Measurements from ENCODE around the gene NAB2.
A peak's percentile ranks its signal among the peaks of the same experiment; 100 is the strongest.

The NAB2 gene

DNA sequence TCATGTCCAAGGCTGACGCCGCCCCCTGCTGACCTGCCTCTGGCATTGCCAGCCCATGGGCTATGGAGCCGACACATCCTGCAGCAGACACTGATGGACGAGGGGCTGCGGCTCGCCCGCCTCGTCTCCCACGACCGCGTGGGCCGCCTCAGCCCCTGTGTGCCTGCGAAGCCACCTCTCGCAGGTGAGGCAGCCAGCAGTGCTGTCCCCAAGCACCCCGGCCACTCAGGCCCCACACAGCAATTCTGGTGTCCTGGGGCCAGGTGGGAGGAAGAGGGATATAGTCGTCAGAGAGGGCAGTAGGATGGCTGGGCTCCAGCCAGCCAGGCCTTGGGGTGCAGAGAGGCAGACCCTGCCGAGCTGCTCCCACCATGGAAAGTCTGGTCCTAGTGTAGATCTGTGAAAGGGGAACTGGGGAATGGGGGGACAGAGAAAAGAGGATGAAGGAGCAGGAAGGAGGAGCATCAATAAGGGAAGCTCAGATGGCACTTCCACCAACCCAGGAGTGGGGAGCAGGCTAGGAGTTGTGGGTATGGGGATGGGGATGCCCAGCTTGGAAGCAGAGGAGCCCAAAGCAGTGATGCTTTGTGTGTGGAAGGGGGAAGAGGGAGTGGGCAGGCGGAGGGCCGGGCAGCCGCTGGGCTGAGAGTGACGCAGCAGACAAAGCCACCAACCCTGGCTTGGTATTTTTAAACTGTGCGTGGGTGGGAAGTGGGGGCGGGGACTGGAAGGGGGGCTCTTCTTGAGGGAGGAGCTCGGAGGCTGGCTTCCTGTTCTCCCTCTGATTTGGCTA lies 4.7 kb downstream of the NAB2 start:
- no peak overlapping the region for H3K4ac ChIP-seq (ENCODE audit: low read depth, low read length)

DNA sequence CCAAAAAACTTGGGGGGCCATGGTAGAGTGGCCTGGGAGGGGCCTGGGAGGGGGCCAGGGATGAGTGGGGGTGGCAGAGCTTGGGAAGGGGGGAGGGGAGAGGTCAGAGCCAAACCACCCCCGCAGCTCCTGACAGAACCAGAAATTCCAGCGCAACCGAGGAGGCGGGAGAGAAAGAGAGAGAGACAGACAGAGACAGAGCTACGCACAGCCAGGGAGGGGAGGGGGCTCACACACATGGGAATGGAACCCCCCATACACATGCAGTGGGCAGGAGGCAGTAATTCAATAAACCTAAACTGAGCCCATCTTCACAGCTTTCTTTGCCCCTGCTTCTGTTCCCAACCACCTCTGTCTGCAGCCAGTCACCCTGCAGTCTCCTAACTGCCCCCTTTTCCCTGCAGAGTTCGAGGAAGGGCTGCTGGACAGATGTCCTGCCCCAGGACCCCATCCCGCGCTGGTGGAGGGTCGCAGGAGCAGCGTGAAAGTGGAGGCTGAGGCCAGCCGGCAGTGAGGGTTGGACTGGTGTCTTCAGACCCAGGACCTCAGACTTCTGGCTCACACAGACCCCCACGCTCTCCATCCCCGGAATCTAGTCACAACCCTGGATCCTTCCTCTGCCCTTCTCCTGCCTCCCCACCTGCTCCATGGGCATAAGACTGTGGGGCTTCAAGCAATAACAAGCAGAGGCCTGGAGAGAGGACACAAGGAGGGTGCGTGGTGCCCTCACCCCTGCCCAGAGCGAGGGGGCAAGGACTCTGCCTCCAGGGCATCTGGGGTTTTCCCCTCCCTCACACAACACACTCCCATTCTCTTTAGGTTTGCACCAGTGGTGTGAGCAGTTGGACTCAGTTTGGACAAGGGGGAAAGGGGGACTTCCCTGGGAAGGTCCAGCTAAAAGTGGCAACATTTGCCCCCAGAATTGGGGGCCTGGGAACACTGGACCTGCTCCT lies 5.6 kb downstream of the NAB2 start:
- H3K18ac ChIP-seq (ENCODE audit: low read length) = peak overlapping the region; percentile 28
- no peak overlapping the region for H3K4me3 ChIP-seq (ENCODE audit: low read length)
- peak overlapping the region; percentile 17 for H3K4me2 ChIP-seq (ENCODE audit: low read length)
- no peak overlapping the region for H2BK120ac ChIP-seq (ENCODE audit: low read depth, low read length)
- H3K56ac ChIP-seq (ENCODE audit: low read length) = peak overlapping the region; percentile 88
- peaks cover 12% of the 10 kb centered on the region for H3K36me3 ChIP-seq (ENCODE audit: control insufficient read depth, insufficient read depth, low read length)
- H4K5ac ChIP-seq (ENCODE audit: low read length) = no peak overlapping the region
- peak overlapping the region; percentile 76 for H2AK5ac ChIP-seq (ENCODE audit: low read length)
- H4K8ac ChIP-seq (ENCODE audit: low read depth, low read length) = no peak overlapping the region
- peaks cover 7% of the 10 kb centered on the region for H3K4me1 ChIP-seq (ENCODE audit: control insufficient read depth, low read depth, low read length)
- peaks cover 5% of the 10 kb centered on the region for H3K79me1 ChIP-seq (ENCODE audit: low read length)
- H2BK5ac ChIP-seq (ENCODE audit: low read length) = no peak overlapping the region
- DNase-seq = no peak
- peaks cover 7% of the 10 kb centered on the region for H3K79me2 ChIP-seq (ENCODE audit: control insufficient read depth, insufficient read depth, low read length)
- WGBS (ENCODE audit: extremely low coverage, insufficient coverage, low lambda C conversion rate) = no CpG with 5 or more reads among the region's 15 CpGs
- H2BK15ac ChIP-seq (replicated peaks; ENCODE audit: low read depth) = no peak overlapping the region
- no peaks in the 10 kb centered on the region for H3K27me3 ChIP-seq (ENCODE audit: insufficient read depth, low read length, poor library complexity)
- H3K23ac ChIP-seq (ENCODE audit: low read length) = peak overlapping the region; percentile 84
- H3K9ac ChIP-seq (ENCODE audit: low read length) = peak overlapping the region; percentile 64
- no peak overlapping the region for H3K4ac ChIP-seq (ENCODE audit: low read depth, low read length)
- no peak overlapping the region for H3K27ac ChIP-seq (ENCODE audit: low read depth, low read length)

More for the DNA sequence above, 4.7 kb downstream of the NAB2 start:
- H3K27me3 ChIP-seq (ENCODE audit: insufficient read depth, low read length, poor library complexity) = no peaks in the 10 kb centered on the region
- H2BK120ac ChIP-seq (ENCODE audit: low read depth, low read length) = no peak overlapping the region
- H2AK5ac ChIP-seq (ENCODE audit: low read length) = peak overlapping the region; percentile 79
- peak; percentile 75 for DNase-seq
- H3K4me2 ChIP-seq (ENCODE audit: low read length) = no peak overlapping the region
- H3K4me3 ChIP-seq (ENCODE audit: low read length) = no peak overlapping the region
- H4K8ac ChIP-seq (ENCODE audit: low read depth, low read length) = no peak overlapping the region
- peak overlapping the region; percentile 28 for H3K18ac ChIP-seq (ENCODE audit: low read length)
- H3K9ac ChIP-seq (ENCODE audit: low read length) = peak overlapping the region; percentile 61
- no peak overlapping the region for H2BK15ac ChIP-seq (replicated peaks; ENCODE audit: low read depth)
- peaks cover 7% of the 10 kb centered on the region for H3K4me1 ChIP-seq (ENCODE audit: control insufficient read depth, low read depth, low read length)
- H3K79me2 ChIP-seq (ENCODE audit: control insufficient read depth, insufficient read depth, low read length) = peaks cover 8% of the 10 kb centered on the region
- H3K23ac ChIP-seq (ENCODE audit: low read length) = peak overlapping the region; percentile 31
- peak overlapping the region; percentile 9 for H2BK5ac ChIP-seq (ENCODE audit: low read length)
- no peak overlapping the region for H4K5ac ChIP-seq (ENCODE audit: low read length)
- no CpG with 5 or more reads among the region's 24 CpGs for whole genome bisulfite sequencing (ENCODE audit: extremely low coverage, insufficient coverage, low lambda C conversion rate)
- peak overlapping the region; percentile 71 for H3K56ac ChIP-seq (ENCODE audit: low read length)
- H3K79me1 ChIP-seq (ENCODE audit: low read length) = peaks cover 6% of the 10 kb centered on the region
- peaks cover 11% of the 10 kb centered on the region for H3K36me3 ChIP-seq (ENCODE audit: control insufficient read depth, insufficient read depth, low read length)
- H3K27ac ChIP-seq (ENCODE audit: low read depth, low read length) = peak overlapping the region; percentile 35

- H4K5ac ChIP-seq (ENCODE audit: low read length) = no peak overlapping the region
- H2AK5ac ChIP-seq (ENCODE audit: low read length) = no peak overlapping the region
- H3K18ac ChIP-seq (ENCODE audit: low read length) = no peak overlapping the region
- H3K4ac ChIP-seq (ENCODE audit: low read depth, low read length) = no peak overlapping the region
- peaks cover 4% of the 10 kb centered on the region for H3K79me2 ChIP-seq (ENCODE audit: control insufficient read depth, insufficient read depth, low read length)
- H3K9ac ChIP-seq (ENCODE audit: low read length) = no peak overlapping the region
- WGBS (ENCODE audit: extremely low coverage, insufficient coverage, low lambda C conversion rate) = no CpG with 5 or more reads among the region's 3 CpGs
- no peak overlapping the region for H2BK15ac ChIP-seq (replicated peaks; ENCODE audit: low read depth)
- H4K8ac ChIP-seq (ENCODE audit: low read depth, low read length) = no peak overlapping the region
- H3K36me3 ChIP-seq (ENCODE audit: control insufficient read depth, insufficient read depth, low read length) = peaks cover 12% of the 10 kb centered on the region
- H3K56ac ChIP-seq (ENCODE audit: low read length) = no peak overlapping the region
- no peak for DNase-seq
- H3K4me1 ChIP-seq (ENCODE audit: control insufficient read depth, low read depth, low read length) = peaks cover 7% of the 10 kb centered on the region
- no peaks in the 10 kb centered on the region for H3K27me3 ChIP-seq (ENCODE audit: insufficient read depth, low read length, poor library complexity)
- H3K79me1 ChIP-seq (ENCODE audit: low read length) = peaks cover 5% of the 10 kb centered on the region
- no peak overlapping the region for H3K23ac ChIP-seq (ENCODE audit: low read length)
- no peak overlapping the region for H2BK5ac ChIP-seq (ENCODE audit: low read length)
- no peak overlapping the region for H3K4me2 ChIP-seq (ENCODE audit: low read length)
- H3K27ac ChIP-seq (ENCODE audit: low read depth, low read length) = no peak overlapping the region
- no peak overlapping the region for H2BK120ac ChIP-seq (ENCODE audit: low read depth, low read length)
- H3K4me3 ChIP-seq (ENCODE audit: low read length) = no peak overlapping the region
Observed at GRCh38 chr12:57095440-57095839, 6.5 kb downstream of the NAB2 start.

GRCh38 chr12:57096099-57096572 lies 7.2 kb downstream of the NAB2 start:
- Histone ChIP-seq H3K36me3 (ENCODE audit: control insufficient read depth, insufficient read depth, low read length) (peaks cover 12% of the 10 kb centered on the region), H4K8ac (ENCODE audit: low read depth, low read length) (no peak overlapping the region), H3K4me2 (ENCODE audit: low read length) (no peak overlapping the region), H3K9ac (ENCODE audit: low read length) (no peak overlapping the region), H3K23ac (ENCODE audit: low read length) (no peak overlapping the region), H3K27me3 (ENCODE audit: insufficient read depth, low read length, poor library complexity) (no peaks in the 10 kb centered on the region), H3K4me3 (ENCODE audit: low read length) (no peak overlapping the region), H2BK120ac (ENCODE audit: low read depth, low read length) (no peak overlapping the region), H4K5ac (ENCODE audit: low read length) (no peak overlapping the region), H3K4ac (ENCODE audit: low read depth, low read length) (no peak overlapping the region), H2AK5ac (ENCODE audit: low read length) (no peak overlapping the region), H2BK5ac (ENCODE audit: low read length) (no peak overlapping the region), H2BK15ac (replicated peaks; ENCODE audit: low read depth) (no peak overlapping the region), H3K18ac (ENCODE audit: low read length) (no peak overlapping the region), H3K79me1 (ENCODE audit: low read length) (no peaks in the 10 kb centered on the region), H3K27ac (ENCODE audit: low read depth, low read length) (no peak overlapping the region), H3K4me1 (ENCODE audit: control insufficient read depth, low read depth, low read length) (peaks cover 7% of the 10 kb centered on the region), H3K79me2 (ENCODE audit: control insufficient read depth, insufficient read depth, low read length) (no peaks in the 10 kb centered on the region), H3K56ac (ENCODE audit: low read length) (no peak overlapping the region)
- DNase-seq = no peak
- no CpG with 5 or more reads among the region's 6 CpGs for WGBS (ENCODE audit: extremely low coverage, insufficient coverage, low lambda C conversion rate)

DNA sequence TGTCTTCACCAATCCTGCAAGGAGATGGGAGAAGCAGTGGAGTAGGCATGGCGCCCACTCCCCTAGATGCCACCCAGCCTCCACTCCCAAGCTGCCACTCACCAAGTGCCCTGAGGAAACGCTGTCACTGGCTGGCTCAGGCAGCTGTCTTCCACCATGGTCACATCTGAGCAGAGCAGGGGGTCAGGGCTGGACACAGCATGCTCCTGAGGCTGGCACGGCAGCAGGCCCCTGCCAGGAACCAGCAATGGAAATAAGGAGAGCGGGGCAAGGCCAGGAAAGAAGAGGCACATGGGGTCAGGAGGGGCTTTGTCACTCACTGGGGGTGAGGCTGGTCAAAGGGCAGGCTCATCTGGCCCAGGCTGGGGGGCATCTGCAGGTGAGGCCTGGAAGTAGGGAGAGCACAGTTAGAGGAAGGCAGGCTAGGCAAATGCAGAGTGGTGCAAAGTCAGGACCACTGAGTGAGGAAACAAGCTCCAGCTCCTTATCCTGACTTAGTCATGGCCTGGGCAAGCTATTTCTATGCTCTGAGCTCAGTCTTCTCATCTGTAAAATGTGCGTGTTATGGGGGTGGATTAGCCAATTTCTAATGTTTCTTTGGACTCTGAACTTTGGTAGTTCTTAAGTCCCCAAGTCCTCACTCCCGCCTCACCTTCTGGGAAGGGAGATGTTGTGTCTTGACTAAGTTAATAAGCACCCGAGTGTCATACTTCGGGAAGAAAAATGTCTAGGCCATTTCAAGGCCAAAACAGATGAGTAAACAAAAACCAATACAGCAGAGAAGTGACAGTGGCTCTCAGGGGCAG lies 8.0 kb downstream of the NAB2 start:
- Histone ChIP-seq H4K8ac (ENCODE audit: low read depth, low read length) (no peak overlapping the region), H3K27ac (ENCODE audit: low read depth, low read length) (no peak overlapping the region), H2BK15ac (replicated peaks; ENCODE audit: low read depth) (no peak overlapping the region), H3K4me2 (ENCODE audit: low read length) (no peak overlapping the region), H3K9ac (ENCODE audit: low read length) (no peak overlapping the region), H3K4me3 (ENCODE audit: low read length) (no peak overlapping the region), H3K4ac (ENCODE audit: low read depth, low read length) (no peak overlapping the region), H3K36me3 (ENCODE audit: control insufficient read depth, insufficient read depth, low read length) (peaks cover 11% of the 10 kb centered on the region), H3K27me3 (ENCODE audit: insufficient read depth, low read length, poor library complexity) (no peaks in the 10 kb centered on the region), H3K4me1 (ENCODE audit: control insufficient read depth, low read depth, low read length) (peaks cover 7% of the 10 kb centered on the region), H3K79me2 (ENCODE audit: control insufficient read depth, insufficient read depth, low read length) (no peaks in the 10 kb centered on the region), H2BK120ac (ENCODE audit: low read depth, low read length) (no peak overlapping the region), H4K5ac (ENCODE audit: low read length) (no peak overlapping the region), H3K79me1 (ENCODE audit: low read length) (no peaks in the 10 kb centered on the region), H3K18ac (ENCODE audit: low read length) (no peak overlapping the region), H2BK5ac (ENCODE audit: low read length) (no peak overlapping the region), H2AK5ac (ENCODE audit: low read length) (no peak overlapping the region), H3K56ac (ENCODE audit: low read length) (no peak overlapping the region), H3K23ac (ENCODE audit: low read length) (no peak overlapping the region)
- no CpG with 5 or more reads among the region's 8 CpGs for WGBS (ENCODE audit: extremely low coverage, insufficient coverage, low lambda C conversion rate)
- no peak for DNase-seq
